ENCODE results near the gene SCP2.

GRCh38 chr1:52925571-52926005 lies 1.5 kb upstream of the SCP2 start:
- TF ChIP-seq, protein P1, sequence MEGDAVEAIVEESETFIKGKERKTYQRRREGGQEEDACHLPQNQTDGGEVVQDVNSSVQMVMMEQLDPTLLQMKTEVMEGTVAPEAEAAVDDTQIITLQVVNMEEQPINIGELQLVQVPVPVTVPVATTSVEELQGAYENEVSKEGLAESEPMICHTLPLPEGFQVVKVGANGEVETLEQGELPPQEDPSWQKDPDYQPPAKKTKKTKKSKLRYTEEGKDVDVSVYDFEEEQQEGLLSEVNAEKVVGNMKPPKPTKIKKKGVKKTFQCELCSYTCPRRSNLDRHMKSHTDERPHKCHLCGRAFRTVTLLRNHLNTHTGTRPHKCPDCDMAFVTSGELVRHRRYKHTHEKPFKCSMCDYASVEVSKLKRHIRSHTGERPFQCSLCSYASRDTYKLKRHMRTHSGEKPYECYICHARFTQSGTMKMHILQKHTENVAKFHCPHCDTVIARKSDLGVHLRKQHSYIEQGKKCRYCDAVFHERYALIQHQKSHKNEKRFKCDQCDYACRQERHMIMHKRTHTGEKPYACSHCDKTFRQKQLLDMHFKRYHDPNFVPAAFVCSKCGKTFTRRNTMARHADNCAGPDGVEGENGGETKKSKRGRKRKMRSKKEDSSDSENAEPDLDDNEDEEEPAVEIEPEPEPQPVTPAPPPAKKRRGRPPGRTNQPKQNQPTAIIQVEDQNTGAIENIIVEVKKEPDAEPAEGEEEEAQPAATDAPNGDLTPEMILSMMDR (IDR thresholded peaks at IDR 0.05): no peak
- TF ChIP-seq POLR2A (IDR thresholded peaks at IDR 0.05): no peak
